A172 (cell line): ENCODE data around the gene RBM33. TPM values are rescaled to one million over a fixed set of nuclear protein-coding genes. Genes with fewer than 3 reads are reported as not detected.
"Not testable (repeated sequence)": the region's sequence is repeated elsewhere in the genome, so short reads cannot be mapped to it uniquely, and the experiment has no call there.

ENCODE experiments used
- DNase-seq: peaks from one replicate; pipeline ENCODE4 v3.0.0-alpha.2; 2015; ENCODE audit warnings: low spot score
- total RNA-seq: library from RNA; depleted of rRNA; stranded (reverse); fragments of >200 nt; shearing (Covaris generic); gene quantifications from 2 replicates; pipeline ENCODE4 v1.2.3, GENCODE V29; 2014

RBM33 gene
- total RNA-seq, 1 experiment from 2014 or later: 17.0 TPM

GRCh38 chr7:155809332-155809946, 165.0 kb downstream of the RBM33 start:
- DNase-seq: no peak

- no peak for DNase-seq
Observed at GRCh38 chr7:155809947-155810769, 165.7 kb downstream of the RBM33 start.

- no peak for DNase-seq
Observed at GRCh38 chr7:155810770-155811559, 166.5 kb downstream of the RBM33 start.

GRCh38 chr7:155811560-155811894, 167.1 kb downstream of the RBM33 start:
- no peak for DNase-seq

GRCh38 chr7:155811895-155812761, 167.7 kb downstream of the RBM33 start, which contains the start of gene SHH:
Gene SHH, minus strand, starts transcription at chr7:155812463. Its CDS starts 341 bp downstream, at chr7:155812122.
- DNase-seq: no peak

- no peak for DNase-seq
Observed at GRCh38 chr7:155813125-155813524, 168.7 kb downstream of the RBM33 start.

- no peak for DNase-seq
Observed at GRCh38 chr7:155813546-155814315, 169.3 kb downstream of the RBM33 start.

GRCh38 chr7:155814316-155815276, 170.1 kb downstream of the RBM33 start:
- DNase-seq: peak; percentile 63

- DNase-seq: peak; percentile 47
Observed at GRCh38 chr7:155815332-155816191, 171.1 kb downstream of the RBM33 start.

GRCh38 chr7:155816192-155816508, 171.7 kb downstream of the RBM33 start:
- DNase-seq: no peak

GRCh38 chr7:155816996-155817395, 172.5 kb downstream of the RBM33 start:
- DNase-seq: no peak

GRCh38 chr7:155817515-155817914, 173.1 kb downstream of the RBM33 start:
- not testable (repeated sequence) for DNase-seq

GRCh38 chr7:155818154-155818819, 173.8 kb downstream of the RBM33 start:
- no peak for DNase-seq

GRCh38 chr7:155818820-155819168, 174.3 kb downstream of the RBM33 start:
- DNase-seq: no peak

GRCh38 chr7:155819186-155819585, 174.7 kb downstream of the RBM33 start:
- no peak for DNase-seq

- no peak for DNase-seq
Observed at GRCh38 chr7:155820246-155820645, 175.8 kb downstream of the RBM33 start.

GRCh38 chr7:155820788-155821187, 176.3 kb downstream of the RBM33 start:
- no peak for DNase-seq

GRCh38 chr7:155821851-155822250, 177.4 kb downstream of the RBM33 start:
- DNase-seq: no peak
